Lung (tissue), 12 donors: ENCODE data around the gene MAN2B2. TPM values are rescaled to one million over a fixed set of nuclear protein-coding genes. Genes with fewer than 3 reads are reported as not detected.

Experiments used
- ATAC-seq: fragments of 200-7000 bp; cut with Tn5 transposase; one replicate; pipeline ENCODE4 v1.9.1; 2020; ENCODE audit warnings: moderate number of reproducible peaks; ENCODE audit not compliant: insufficient read depth, low FRiP score
- DNase-seq, 3 donors: peaks; one replicate each; pipeline ENCODE4 v3.0.0-alpha.2; 2013 to 2017
- H3K27ac ChIP-seq, 2 donors: one replicate each; pipeline ENCODE4 v1.5.1; 2013; ENCODE audit warnings: mild to moderate bottlenecking in 2 of 2, moderate library complexity in 2 of 2, control low read depth in 1 of 2, inconsistent platforms in 1 of 2, low read depth in 1 of 2, low read length in 1 of 2
- H3K27me3 ChIP-seq, 3 donors: one replicate each; pipeline ENCODE4 v1.5.1; 2013; ENCODE audit warnings: low read length in 2 of 3; ENCODE audit not compliant: control insufficient read depth in 3 of 3, insufficient read depth in 3 of 3
- H3K36me3 ChIP-seq, 4 donors: one replicate each; pipeline ENCODE4 v1.5.1; 2013; ENCODE audit warnings: low read length in 4 of 4, mild to moderate bottlenecking in 1 of 4, moderate library complexity in 1 of 4; ENCODE audit not compliant: control insufficient read depth in 4 of 4, insufficient read depth in 4 of 4
- H3K4me1 ChIP-seq, 5 donors: one replicate each; pipeline ENCODE4 v1.5.1; 2013; ENCODE audit warnings: low read length in 5 of 5, mild to moderate bottlenecking in 2 of 5, moderate library complexity in 1 of 5; ENCODE audit not compliant: control insufficient read depth in 5 of 5, insufficient read depth in 5 of 5
- H3K4me3 ChIP-seq: one replicate; pipeline ENCODE4 v1.5.1; 2013; ENCODE audit warnings: mild to moderate bottlenecking, control low read depth, moderate library complexity
- H3K9ac ChIP-seq, 2 donors: one replicate each; pipeline ENCODE4 v1.5.1; 2013; ENCODE audit warnings: low read length in 2 of 2, control low read depth in 1 of 2; ENCODE audit not compliant: insufficient read depth in 1 of 2
- H3K9me3 ChIP-seq, 4 donors: one replicate each; pipeline ENCODE4 v1.5.1; 2013; ENCODE audit warnings: low read length in 3 of 4, mild to moderate bottlenecking in 1 of 4, moderate library complexity in 1 of 4; ENCODE audit not compliant: control insufficient read depth in 4 of 4, insufficient read depth in 3 of 4
- CTCF ChIP-seq: IDR thresholded peaks from 2 replicates; pipeline ENCODE4 v1.5.1; 2012; ENCODE audit warnings: mild to moderate bottlenecking; ENCODE audit errors: control extremely low read depth, extremely low read depth
- WGBS, 2 donors: extraction: QIAGEN DNeasy Blood & Tissue Kit; methylation state at CpG; one replicate each; pipeline ENCODE4 v1.1.7; 2013; 5-methylcytosine and 5-hydroxymethylcytosine counted together
- polyA plus RNA-seq, 2 donors: library from polyadenylated mRNA; stranded (reverse); fragments of 200-250 nt; gene quantifications; one replicate each; pipeline ENCODE4 v1.2.1, GENCODE V29; 2013
- total RNA-seq, 2 donors: library from RNA; depleted of rRNA in 1 of 2; stranded (reverse); fragments of >200 nt in 1 of 2; gene quantifications; one replicate each; pipeline ENCODE4 v1.2.1, GENCODE V29; 2014 to 2021
- donor health status: control.
- donor health status: control.
- donor health status: Bipolar disorder and iron deficiency.
- donor health status: healthy.
- donor health status: DM: yes; HTN: yes; CAD: no.

MAN2B2 gene
- total and polyA plus RNA-seq, 4 donors, result 6.5 to 36.1 (median 16.5) TPM

GRCh38 chr4:6529021-6529420, 46.0 kb upstream of the MAN2B2 start:
- DNase-seq, result peak; percentile 30 to 40 (median 36)

DNA sequence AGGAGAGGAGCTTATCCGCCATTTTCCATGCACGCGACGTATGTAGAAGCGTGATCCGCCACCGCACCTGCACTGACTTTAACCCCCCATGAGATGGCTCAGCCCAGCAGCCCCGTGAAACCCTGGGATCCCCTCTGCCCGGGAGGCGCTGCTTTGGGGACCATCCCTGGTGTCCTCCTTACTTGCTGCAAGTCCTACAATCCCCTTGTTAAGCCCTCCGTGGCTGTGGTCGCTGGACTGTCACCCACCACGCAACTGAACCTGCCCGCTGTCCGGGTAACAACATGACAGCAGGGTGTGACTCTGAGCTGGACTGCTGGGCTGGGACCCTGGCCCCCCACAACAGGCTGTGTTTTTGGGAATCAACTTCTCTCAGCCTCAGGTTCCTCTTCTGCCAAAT, 44.7 kb upstream of the MAN2B2 start:
- no peak overlapping the region for H3K27ac ChIP-seq
- no peak overlapping the region for H3K4me3 ChIP-seq
- H3K4me1 ChIP-seq, result no peaks in the 10 kb centered on the region
- 93% methylated on average over 15 of the region's 15 CpGs for WGBS, 2 donors
- H3K27me3 ChIP-seq, result no peaks in the 10 kb centered on the region
- H3K9ac ChIP-seq, result no peak overlapping the region
- TF ChIP-seq CTCF, result no peak
- no peak for ATAC-seq
- no peaks in the 10 kb centered on the region for H3K36me3 ChIP-seq
- DNase-seq, result no peak
- H3K9me3 ChIP-seq, result peaks cover 0 to 9% (median 0%) of the 10 kb centered on the region in 4 donors

More at GRCh38 chr4:6529021-6529420, 46.0 kb upstream of the MAN2B2 start:
- Histone ChIP-seq H3K27me3 (no peaks in the 10 kb centered on the region), H3K4me1 (no peaks in the 10 kb centered on the region), H3K27ac (no peak overlapping the region), H3K9me3 (peaks cover 0 to 8% (median 0%) of the 10 kb centered on the region in 4 donors), H3K4me3 (no peak overlapping the region), H3K9ac (no peak overlapping the region), H3K36me3 (no peaks in the 10 kb centered on the region)
- 51 to 66% methylated on average over 10 of the region's 10 CpGs for WGBS, 2 donors
- no peak for TF ChIP-seq CTCF
- ATAC-seq, result no peak

DNA sequence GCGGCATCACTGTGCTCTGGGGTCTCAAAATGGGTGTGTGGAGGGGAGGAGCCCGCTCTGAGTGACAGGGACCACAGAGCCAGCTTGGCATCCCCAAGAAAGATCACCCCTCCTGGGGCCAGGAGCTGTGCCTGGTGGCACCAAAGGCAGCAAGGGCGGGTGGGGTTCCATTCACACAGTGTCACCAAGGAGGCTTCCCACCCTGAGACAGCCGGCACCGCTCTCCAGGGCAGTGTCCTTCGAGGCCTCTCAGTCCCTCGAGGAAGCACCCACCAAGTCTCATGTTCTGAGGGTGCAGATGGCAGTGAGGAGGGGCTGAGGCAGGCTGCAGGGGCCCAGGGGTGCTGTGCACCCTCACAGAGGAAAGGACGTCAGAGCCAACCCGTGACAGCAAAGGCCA, 44.0 kb upstream of the MAN2B2 start:
- TF ChIP-seq CTCF, result no peak
- ATAC-seq (no peak), DNase-seq (no peak)
- H3K9me3 ChIP-seq, result peaks cover 0 to 9% (median 0%) of the 10 kb centered on the region in 4 donors
- H3K9ac ChIP-seq, result no peak overlapping the region
- no peaks in the 10 kb centered on the region for H3K4me1 ChIP-seq
- H3K4me3 ChIP-seq, result no peak overlapping the region
- WGBS, 2 donors, result 63 to 69% methylated on average over 9 of the region's 9 CpGs
- no peak overlapping the region for H3K27ac ChIP-seq
- H3K36me3 ChIP-seq, result no peaks in the 10 kb centered on the region
- no peaks in the 10 kb centered on the region for H3K27me3 ChIP-seq

DNA sequence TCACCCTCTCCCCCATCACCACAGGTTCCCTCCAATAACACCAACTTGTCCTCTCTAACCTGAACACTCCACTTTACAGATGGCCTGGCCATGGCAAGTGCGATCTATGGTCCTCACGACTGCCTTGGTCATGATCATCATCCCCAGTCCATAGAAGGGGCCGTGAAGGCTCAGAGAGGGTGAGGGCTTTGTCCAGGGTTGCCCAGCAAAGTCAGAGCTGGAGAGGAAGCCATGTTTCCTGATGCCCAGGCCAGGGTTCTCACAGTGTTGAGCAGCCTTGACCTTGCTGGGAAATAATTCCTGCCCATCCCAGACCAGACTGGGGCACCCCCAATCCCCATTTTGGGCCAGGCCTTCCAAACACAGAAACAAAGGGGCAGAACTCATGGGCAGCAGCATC, 42.9 kb upstream of the MAN2B2 start:
- Histone ChIP-seq H3K27ac (no peak overlapping the region), H3K4me1 (no peaks in the 10 kb centered on the region), H3K9me3 (peaks cover 0 to 9% (median 0%) of the 10 kb centered on the region in 4 donors), H3K9ac (no peak overlapping the region), H3K36me3 (no peaks in the 10 kb centered on the region), H3K27me3 (no peaks in the 10 kb centered on the region), H3K4me3 (no peak overlapping the region)
- 82 to 90% methylated on average over 3 of the region's 3 CpGs for WGBS, 2 donors
- DNase-seq (no peak), ATAC-seq (no peak)
- no peak for TF ChIP-seq CTCF
